Spleen (tissue), 11 donors: ENCODE results near the gene PTPRN2. TPM values are rescaled to one million over a fixed set of nuclear protein-coding genes. Genes with fewer than 3 reads are reported as not detected.

Source experiments
- DNase-seq: peaks from one replicate; pipeline ENCODE4 v3.0.0-alpha.2; 2020
- H3K27ac ChIP-seq, 8 donors: fragments of 200-600 bp; sonication (generic) in 7 of 8; 1 replicate in 4 of 8; 2 replicates in 4 of 8; pipeline versions ENCODE4 v1.5.0 to v1.8.0; 2016 to 2021; ENCODE audit warnings: inconsistent platforms in 4 of 8, mild to moderate bottlenecking in 4 of 8, moderate library complexity in 1 of 8
- H3K27me3 ChIP-seq, 7 donors: fragments of 200-600 bp; sonication (generic) in 6 of 7; replicated peaks in 1 of 7; 1 replicate in 4 of 7; 2 replicates in 3 of 7; pipeline versions ENCODE4 v1.5.0 to v1.8.0; 2016 to 2021; ENCODE audit warnings: inconsistent platforms in 3 of 7, mild to moderate bottlenecking in 1 of 7
- H3K36me3 ChIP-seq, 6 donors: fragments of 200-600 bp; sonication (generic) in 5 of 6; 1 replicate in 4 of 6; 2 replicates in 2 of 6; pipeline versions ENCODE4 v1.5.0 to v1.8.0; 2016 to 2021; ENCODE audit warnings: inconsistent platforms in 2 of 6
- H3K4me1 ChIP-seq, 6 donors: fragments of 200-600 bp; sonication (generic) in 5 of 6; 1 replicate in 3 of 6; 2 replicates in 3 of 6; pipeline versions ENCODE4 v1.5.0 to v1.8.0; 2016 to 2021; ENCODE audit warnings: inconsistent platforms in 3 of 6
- H3K4me3 ChIP-seq, 8 donors: fragments of 200-600 bp; sonication (generic) in 7 of 8; 1 replicate in 4 of 8; 2 replicates in 4 of 8; pipeline versions ENCODE4 v1.5.0 to v1.8.0; 2016 to 2021; ENCODE audit warnings: inconsistent platforms in 4 of 8, mild to moderate bottlenecking in 4 of 8, moderate library complexity in 2 of 8
- H3K9me3 ChIP-seq, 8 donors: fragments of 200-600 bp; sonication (generic) in 7 of 8; 1 replicate in 4 of 8; 2 replicates in 4 of 8; pipeline versions ENCODE4 v1.5.0 to v1.8.0; 2016 to 2021; ENCODE audit warnings: inconsistent platforms in 4 of 8
- POLR2A ChIP-seq, 3 donors: fragments of 450-650 bp; IDR thresholded peaks; one replicate each; pipeline ENCODE4 v1.5.1; 2017; ENCODE audit warnings: antibody characterized with exemption in 3 of 3, mild to moderate bottlenecking in 1 of 3
- POLR2AphosphoS5 ChIP-seq, 3 donors: sonication (generic); formaldehyde crosslinking; IDR thresholded peaks; one replicate each; pipeline ENCODE4 v1.5.1; 2017; ENCODE audit warnings: antibody characterized with exemption in 3 of 3
- WGBS, 5 donors: extraction: QIAGEN DNeasy Blood & Tissue Kit in 3 of 5; methylation state at CpG; one replicate each; pipeline versions ENCODE4 v1.1.5 to v1.1.7; 2013 to 2018; 5-methylcytosine and 5-hydroxymethylcytosine counted together
- intact Hi-C: fragments of 100-400 bp; cut with DNase I; formaldehyde crosslinking; loops from one replicate; pipeline ENCODE4 v1.15.0; 2023; ENCODE audit warnings: low total_unique reads
- polyA plus RNA-seq, 3 donors: library from polyadenylated mRNA; stranded (reverse); fragments of 200-250 nt; gene quantifications; one replicate each; pipeline ENCODE4 v1.2.1, GENCODE V29; 2013
- total RNA-seq, 7 donors: library from RNA; depleted of rRNA in 3 of 7; stranded (reverse); fragments of >200 nt in 3 of 7; fragmentation: NEBNext Ultra II Directional in 4 of 7; extraction: Animal tissue kit (Norgen Biotek cat#: 25700) in 4 of 7; gene quantifications; one replicate each; pipeline versions ENCODE4 v1.1.0 to v1.2.1, GENCODE V29; 2016 to 2021
- TF ChIP-seq, protein P1 (sequence below), 11 experiments: fragments of 200-600 bp in 7 of 11; fragments of 450-650 bp in 4 of 11; sonication (generic) in 4 of 11; IDR thresholded peaks in 8 of 11; conservative IDR thresholded peaks in 3 of 11; 1 replicate in 7 of 11; 2 replicates in 4 of 11; pipeline versions ENCODE4 v1.4.0 to v1.8.0; 2016 to 2021; ENCODE audit warnings: antibody characterized with exemption in 11 of 11, inconsistent platforms in 4 of 11, mild to moderate bottlenecking in 1 of 11
- donor health status: healthy with polysubstance abuse.
- donor health status: DM: no; HTN: no; CAD: no; lungs with moderate emphysema.
- donor health status: DM: no; HTN: no; CAD: no.
- donor health status: Bipolar disorder and iron deficiency.
- donor health status: healthy.
- donor health status: DM: no; HTN: no; CAD: no.
- donor health status: DM: yes; HTN: yes; CAD: no.

The PTPRN2 gene
- total and polyA plus RNA-seq, 10 donors, result 7.0 to 22.8 (median 16.8) TPM

DNA sequence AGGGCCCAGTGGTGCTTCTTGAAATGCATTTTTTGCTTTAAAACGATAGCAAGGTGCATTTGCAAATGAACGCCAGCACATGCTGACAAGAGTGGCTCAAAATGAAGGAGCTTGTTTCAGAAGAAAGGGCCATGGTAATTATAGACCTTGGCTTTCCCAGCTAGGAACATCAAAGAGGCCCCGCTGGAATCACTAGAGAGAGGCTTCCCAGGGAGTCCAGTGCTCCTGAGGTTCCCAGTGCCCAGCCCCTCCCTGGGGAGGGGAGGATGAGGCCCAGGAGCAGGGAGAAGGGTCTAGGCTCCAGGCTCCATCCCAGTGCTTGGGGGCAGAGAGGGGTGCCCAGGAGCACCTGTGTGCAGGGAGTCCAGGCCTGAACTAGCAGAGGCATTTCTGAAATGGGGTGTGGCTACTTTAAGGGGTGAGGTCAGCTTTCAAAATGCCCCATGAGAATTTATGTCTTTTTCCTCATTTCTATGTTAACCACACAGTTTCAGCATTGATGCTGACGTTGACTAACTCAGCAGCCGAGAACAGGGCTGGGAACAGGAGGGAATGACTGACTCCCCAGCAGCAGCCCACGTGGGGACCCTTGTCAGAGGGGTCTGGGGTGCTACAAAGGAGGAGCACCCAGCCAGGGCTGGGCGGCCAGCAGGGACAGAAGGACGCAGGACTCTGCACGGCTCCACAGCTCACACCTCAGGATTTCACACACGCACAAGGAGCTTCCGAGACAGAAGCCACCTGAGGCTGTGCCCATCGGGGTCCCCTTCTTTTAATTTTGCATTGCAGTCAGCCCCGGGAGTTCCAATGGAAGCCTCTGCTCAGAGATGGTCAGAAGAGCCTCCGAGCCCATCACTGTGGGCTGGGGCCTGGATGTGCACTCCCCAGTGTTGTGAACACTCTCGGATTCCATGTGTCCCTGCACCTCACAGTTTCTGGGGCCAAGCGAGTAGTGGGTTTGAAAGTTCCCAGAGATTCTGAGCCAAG is 570.2 kb downstream of the PTPRN2 start:
- WGBS, 5 donors, result 74 to 87% (median 77%) methylated on average over 12 to 16 of the region's 16 CpGs
- intact Hi-C loops, result no loop called here
- Histone ChIP-seq H3K36me3 (no peaks in the 10 kb centered on the region), H3K4me3 (no peak overlapping the region), H3K4me1 (no peaks in the 10 kb centered on the region), H3K27me3 (peaks cover 0 to 30% (median 0%) of the 10 kb centered on the region in 7 donors), H3K9me3 (no peaks in the 10 kb centered on the region), H3K27ac (no peak overlapping the region)
- TF ChIP-seq POLR2A (IDR thresholded peaks at IDR 0.05), result no peak
- TF ChIP-seq POLR2AphosphoS5 (IDR thresholded peaks at IDR 0.05), result no peak
- TF ChIP-seq, protein P1, sequence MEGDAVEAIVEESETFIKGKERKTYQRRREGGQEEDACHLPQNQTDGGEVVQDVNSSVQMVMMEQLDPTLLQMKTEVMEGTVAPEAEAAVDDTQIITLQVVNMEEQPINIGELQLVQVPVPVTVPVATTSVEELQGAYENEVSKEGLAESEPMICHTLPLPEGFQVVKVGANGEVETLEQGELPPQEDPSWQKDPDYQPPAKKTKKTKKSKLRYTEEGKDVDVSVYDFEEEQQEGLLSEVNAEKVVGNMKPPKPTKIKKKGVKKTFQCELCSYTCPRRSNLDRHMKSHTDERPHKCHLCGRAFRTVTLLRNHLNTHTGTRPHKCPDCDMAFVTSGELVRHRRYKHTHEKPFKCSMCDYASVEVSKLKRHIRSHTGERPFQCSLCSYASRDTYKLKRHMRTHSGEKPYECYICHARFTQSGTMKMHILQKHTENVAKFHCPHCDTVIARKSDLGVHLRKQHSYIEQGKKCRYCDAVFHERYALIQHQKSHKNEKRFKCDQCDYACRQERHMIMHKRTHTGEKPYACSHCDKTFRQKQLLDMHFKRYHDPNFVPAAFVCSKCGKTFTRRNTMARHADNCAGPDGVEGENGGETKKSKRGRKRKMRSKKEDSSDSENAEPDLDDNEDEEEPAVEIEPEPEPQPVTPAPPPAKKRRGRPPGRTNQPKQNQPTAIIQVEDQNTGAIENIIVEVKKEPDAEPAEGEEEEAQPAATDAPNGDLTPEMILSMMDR (IDR thresholded peaks at IDR 0.05 in 8 of 11, conservative IDR thresholded peaks at IDR 0.05 in 3 of 11), result no peak
- DNase-seq, result peak; percentile 61

DNA sequence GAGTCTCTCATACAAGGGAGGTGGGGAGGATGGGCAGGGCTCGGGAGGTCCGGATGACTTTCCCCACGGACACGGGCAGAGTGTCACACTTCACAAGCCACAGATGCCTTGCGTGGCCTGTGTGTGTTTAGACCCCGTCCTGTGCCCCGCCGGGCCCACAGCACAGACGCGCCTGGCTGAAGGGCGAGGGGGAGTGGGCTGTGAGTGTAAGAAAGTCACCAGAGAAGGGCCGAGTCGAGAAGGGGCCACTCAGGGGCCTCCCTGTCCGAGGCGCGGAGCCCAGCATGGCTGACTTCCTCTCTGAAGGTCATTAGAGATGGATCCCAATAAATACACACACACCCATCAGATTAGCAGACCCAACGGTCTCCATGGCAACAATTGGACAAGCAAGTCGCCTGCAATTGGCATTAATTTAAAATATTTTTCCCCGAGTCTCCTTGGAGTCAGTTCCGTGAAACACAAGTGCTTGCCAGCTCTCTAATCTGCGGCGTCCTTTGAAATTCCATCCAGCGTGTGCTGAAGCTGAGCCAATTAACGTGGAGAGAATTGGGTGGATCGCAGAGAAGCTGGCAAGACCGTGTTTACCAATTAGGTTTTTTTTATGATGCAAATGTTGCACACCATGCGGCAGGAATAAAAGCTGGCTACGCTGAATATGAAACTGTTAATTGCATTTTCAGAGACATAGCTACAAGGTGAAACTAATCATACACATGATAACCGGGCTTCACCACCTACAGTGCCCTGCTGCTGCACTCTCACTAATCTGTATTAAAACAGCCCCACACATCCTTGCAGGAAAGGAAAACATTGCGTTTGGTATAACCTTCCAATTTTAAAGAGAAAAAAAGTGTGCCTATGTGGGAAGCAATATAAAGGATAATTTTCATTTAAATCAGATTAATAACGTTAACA is 571.2 kb downstream of the PTPRN2 start:
- peaks cover 0 to 30% (median 0%) of the 10 kb centered on the region in 7 donors for H3K27me3 ChIP-seq
- H3K36me3 ChIP-seq, result no peaks in the 10 kb centered on the region
- WGBS, 5 donors, result 65 to 75% (median 72%) methylated on average over 29 to 31 of the region's 31 CpGs
- intact Hi-C loops, result no loop called here
- H3K9me3 ChIP-seq, result no peaks in the 10 kb centered on the region
- no peak overlapping the region for H3K4me3 ChIP-seq
- peak; percentile 56 for DNase-seq
- TF ChIP-seq, protein P1 (IDR thresholded peaks at IDR 0.05 in 8 of 11, conservative IDR thresholded peaks at IDR 0.05 in 3 of 11), result no peak
- H3K27ac ChIP-seq, result no peak overlapping the region
- H3K4me1 ChIP-seq, result peaks cover 0 to under 1% (median 0%) of the 10 kb centered on the region in 6 donors

DNA sequence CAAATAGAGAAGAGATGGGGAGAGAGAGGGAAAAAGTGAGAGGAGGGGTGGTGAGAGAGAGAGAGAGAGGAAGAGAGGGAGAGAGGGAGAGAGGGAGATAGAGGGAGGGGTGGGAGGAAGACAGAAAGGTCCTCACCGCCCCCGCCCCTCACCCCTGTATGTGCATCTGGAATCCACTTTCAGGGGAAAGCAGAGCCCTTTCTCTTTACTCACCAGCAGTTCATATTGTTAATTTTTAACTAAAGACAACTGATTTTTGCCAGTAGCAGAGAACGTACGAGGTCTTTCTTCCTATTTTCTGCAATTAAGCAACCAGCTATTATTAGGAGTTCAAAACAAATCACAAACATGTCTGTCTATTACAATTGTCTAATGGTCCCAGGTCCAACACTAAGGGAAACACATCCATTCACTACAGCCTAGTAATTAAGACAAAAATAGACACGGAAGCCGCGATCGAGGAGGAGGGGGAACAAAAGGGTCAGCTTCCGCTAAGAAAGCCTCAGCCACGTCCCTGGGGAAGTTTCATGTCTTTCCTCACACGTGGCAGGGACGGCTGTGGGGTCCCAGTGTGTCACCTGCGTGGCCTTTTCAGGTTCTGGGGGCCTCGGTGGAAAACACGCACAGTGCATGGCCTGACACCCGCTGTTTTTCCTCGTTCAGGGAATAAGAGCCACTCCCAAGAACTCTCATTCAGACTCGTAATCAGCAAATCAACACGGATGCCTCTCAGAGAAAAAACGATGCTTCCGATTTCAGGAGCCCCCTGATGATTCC is 572.0 kb downstream of the PTPRN2 start:
- DNase-seq, result no peak
- H3K27me3 ChIP-seq, result peaks cover 0 to 30% (median 0%) of the 10 kb centered on the region in 7 donors
- no peaks in the 10 kb centered on the region for H3K9me3 ChIP-seq
- intact Hi-C loops, result no loop called here
- no peaks in the 10 kb centered on the region for H3K36me3 ChIP-seq
- TF ChIP-seq POLR2A (IDR thresholded peaks at IDR 0.05) (no peak), POLR2AphosphoS5 (IDR thresholded peaks at IDR 0.05) (no peak)
- TF ChIP-seq, protein P1 (IDR thresholded peaks at IDR 0.05 in 8 of 11, conservative IDR thresholded peaks at IDR 0.05 in 3 of 11), result no peak
- no peak overlapping the region for H3K4me3 ChIP-seq
- H3K4me1 ChIP-seq, result peaks cover 0 to 6% (median 0%) of the 10 kb centered on the region in 6 donors
- WGBS, 5 donors, result 30 to 60% (median 51%) methylated on average over 21 of the region's 21 CpGs
- no peak overlapping the region for H3K27ac ChIP-seq
